ENCODE measurements around the gene FGF22. TPM values are rescaled to one million over a fixed set of nuclear protein-coding genes. Genes with fewer than 3 reads are reported as not detected.
A peak's percentile ranks its signal among the peaks of the same experiment; 100 is the strongest.
"Not testable (repeated sequence)": the region's sequence is repeated elsewhere in the genome, so short reads cannot be mapped to it uniquely, and the experiment has no call there.

Gene FGF22
- total RNA-seq, 3 donors from 2014 or later, result 0.33 to 0.48 TPM; not detected in 1

- H3K9me3 ChIP-seq, result no peaks in the 10 kb centered on the region
- H3K27ac ChIP-seq, result no peak overlapping the region
- intact Hi-C loops (cut with DNase I; ENCODE audit: low total_unique reads), result no loop called here
- no peaks in the 10 kb centered on the region for H3K36me3 ChIP-seq
- no peak overlapping the region for H3K4me3 ChIP-seq
- DNase-seq (ENCODE audit: low spot score in 2 of 2), result no peak
- no peaks in the 10 kb centered on the region for H3K27me3 ChIP-seq
- no peak for TF ChIP-seq POLR2A (IDR thresholded peaks at IDR 0.05)
- TF ChIP-seq POLR2AphosphoS5 (IDR thresholded peaks at IDR 0.05), result no peak
- no peak for TF ChIP-seq CTCF (IDR thresholded peaks at IDR 0.05)
- H3K4me1 ChIP-seq, result peaks cover 0 to 13% of the 10 kb centered on the region in 2 donors
Observed at GRCh38 chr19:628168-628567, 11.5 kb upstream of the FGF22 start.

GRCh38 chr19:629515-629914 lies 10.2 kb upstream of the FGF22 start:
- DNase-seq (ENCODE audit: low spot score in 2 of 2); H3K36me3 ChIP-seq; H3K27ac ChIP-seq; H3K4me3 ChIP-seq; intact Hi-C loops (cut with DNase I; ENCODE audit: low total_unique reads); H3K27me3 ChIP-seq; H3K9me3 ChIP-seq: not testable (repeated sequence)
- peaks cover 4 to 13% of the 10 kb centered on the region in 2 donors for H3K4me1 ChIP-seq

GRCh38 chr19:629961-630714 lies 9.5 kb upstream of the FGF22 start:
- H3K27me3 ChIP-seq, result no peaks in the 10 kb centered on the region
- H3K9me3 ChIP-seq, result no peaks in the 10 kb centered on the region
- TF ChIP-seq POLR2A (IDR thresholded peaks at IDR 0.05) (no peak), CTCF (IDR thresholded peaks at IDR 0.05) (no peak), POLR2AphosphoS5 (IDR thresholded peaks at IDR 0.05) (no peak)
- DNase-seq (ENCODE audit: low spot score in 2 of 2), result no peak
- intact Hi-C loops (cut with DNase I; ENCODE audit: low total_unique reads), result no loop called here
- peaks cover 4 to 13% of the 10 kb centered on the region in 2 donors for H3K4me1 ChIP-seq
- H3K27ac ChIP-seq, result no peak overlapping the region
- H3K4me3 ChIP-seq, result no peak overlapping the region
- no peaks in the 10 kb centered on the region for H3K36me3 ChIP-seq

GRCh38 chr19:632579-633067 lies 7.1 kb upstream of the FGF22 start:
- peaks cover 4 to 13% of the 10 kb centered on the region in 2 donors for H3K4me1 ChIP-seq

GRCh38 chr19:633068-633785 lies 6.5 kb upstream of the FGF22 start, which contains the start of gene POLRMT:
Gene POLRMT, minus strand, starts transcription at chr19:633537. Its CDS starts 25 bp downstream, at chr19:633512.
- peak within 1 kb of the TSS; percentile 65 to 78 (median 69) for H3K4me3 ChIP-seq
- no peak for TF ChIP-seq CTCF (IDR thresholded peaks at IDR 0.05)
- peak in 2 of 3 donors; percentile 56 to 58 for TF ChIP-seq POLR2AphosphoS5 (IDR thresholded peaks at IDR 0.05)
- no peak for TF ChIP-seq POLR2A (IDR thresholded peaks at IDR 0.05)
- H3K27ac ChIP-seq, result peak within 1 kb of the TSS; percentile 54 to 55
- no peaks in the 10 kb centered on the region for H3K27me3 ChIP-seq
- H3K36me3 ChIP-seq, result no peaks in the 10 kb centered on the region
- DNase-seq (ENCODE audit: low spot score in 2 of 2), result peak; percentile 98
- H3K4me1 ChIP-seq, result peaks cover 4 to 13% of the 10 kb centered on the region in 2 donors
- no peaks in the 10 kb centered on the region for H3K9me3 ChIP-seq
- intact Hi-C loops (cut with DNase I; ENCODE audit: low total_unique reads), result no loop called here

More at GRCh38 chr19:632579-633067, 7.1 kb upstream of the FGF22 start:
- Histone ChIP-seq H3K36me3 (no peaks in the 10 kb centered on the region), H3K27me3 (no peaks in the 10 kb centered on the region), H3K4me3 (peak overlapping the region; percentile 65 to 78 (median 69)), H3K9me3 (no peaks in the 10 kb centered on the region), H3K27ac (peak overlapping the region; percentile 54 to 55)
- TF ChIP-seq POLR2AphosphoS5 (IDR thresholded peaks at IDR 0.05) (no peak), CTCF (IDR thresholded peaks at IDR 0.05) (no peak), POLR2A (IDR thresholded peaks at IDR 0.05) (no peak)
- intact Hi-C loops (cut with DNase I; ENCODE audit: low total_unique reads), result no loop called here
- DNase-seq (ENCODE audit: low spot score in 2 of 2), result no peak

Measured in breast epithelium (tissue), 4 donors.